Motor neuron (in vitro differentiated cells): Measurements from ENCODE around the gene PKDCC. TPM values are rescaled to one million over a fixed set of nuclear protein-coding genes. Genes with fewer than 3 reads are reported as not detected.
A peak's percentile ranks its signal among the peaks of the same experiment; 100 is the strongest.

Source experiments
- ATAC-seq, 8 experiments: fragments of 200-7000 bp; cut with Tn5 transposase; replicated peaks in 6 of 8; 2 replicates each; pipeline ENCODE4 v1.8.0; 2021; ENCODE audit warnings: mild to moderate bottlenecking in 8 of 8, moderate library complexity in 8 of 8
- H3K27ac ChIP-seq, 2 donors: fragments of 250-450 bp; sonication (Bioruptor Pico); 2 replicates each; pipeline ENCODE4 v1.9.0; 2021; ENCODE audit warnings: antibody characterized with exemption in 2 of 2, mild to moderate bottlenecking in 2 of 2, moderate library complexity in 1 of 2
- H3K4me1 ChIP-seq, 2 donors: fragments of 250-450 bp; sonication (Bioruptor Pico); replicated peaks in 1 of 2; 2 replicates each; pipeline ENCODE4 v1.6.1; 2021; ENCODE audit warnings: antibody characterized with exemption in 2 of 2, mild to moderate bottlenecking in 2 of 2, moderate library complexity in 1 of 2
- H3K4me3 ChIP-seq, 5 donors: fragments of 250-450 bp; sonication (Bioruptor Pico); 2 replicates each; pipeline ENCODE4 v1.9.0; 2021; ENCODE audit warnings: antibody characterized with exemption in 5 of 5, mild to moderate bottlenecking in 5 of 5, moderate library complexity in 4 of 5
- WGBS, 10 experiments: fragments of 450-650 bp; shearing (Covaris generic); methylation state at CpG; one replicate each; pipeline ENCODE4 v1.0.0; 2022; 5-methylcytosine and 5-hydroxymethylcytosine counted together
- in situ Hi-C, 9 experiments: fragments of 400-800 bp; cut with MboI; loops; one replicate each; pipeline ENCODE4 v1.15.0; 2021; ENCODE audit warnings: low sequenced_read_pairs in 9 of 9, low pct_unique_long_range_greater_than_20kb in 2 of 9; ENCODE audit not compliant: unreplicated experiment in 9 of 9
- total RNA-seq, 8 experiments: library from RNA; unstranded; fragments of 300-600 nt; gene quantifications; 2 replicates each; pipeline versions ENCODE4 v1.2.3 to v1.2.4, GENCODE V29; 2022

PKDCC gene
- total RNA-seq, 8 experiments from 2014 or later = 5.2 to 140 (median 17.3) TPM

DNA sequence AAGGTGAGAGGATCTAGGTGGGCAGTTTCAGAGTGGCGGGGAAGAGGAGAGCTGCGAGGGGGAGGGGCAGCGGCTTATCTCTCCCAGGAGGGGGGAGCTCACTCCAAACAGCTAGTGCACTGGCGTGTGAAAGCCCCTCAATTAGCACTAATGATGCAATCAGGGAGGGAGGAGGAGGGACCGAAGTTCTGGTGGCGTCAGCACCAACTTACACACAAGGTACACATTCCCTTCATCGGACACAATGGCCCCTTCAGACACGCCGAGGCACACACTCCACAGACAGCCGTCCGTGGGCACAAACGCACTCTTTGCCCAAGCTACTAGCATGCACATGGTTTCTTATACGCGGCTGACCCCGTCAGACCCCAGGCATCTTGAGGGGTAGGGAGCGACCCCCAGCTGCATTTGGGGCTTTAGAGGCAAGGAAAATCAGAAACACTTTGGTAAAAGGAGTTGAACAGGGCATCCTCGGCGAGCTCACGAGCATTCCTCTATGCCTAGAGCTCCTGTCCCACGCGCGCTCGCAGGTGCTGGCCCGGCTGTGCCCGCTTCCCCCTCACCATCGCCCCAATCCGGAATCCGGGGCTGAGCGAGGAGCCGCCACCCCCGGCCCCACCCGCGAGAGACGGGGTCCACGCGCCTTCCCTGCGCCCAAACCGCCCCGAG lies 868 bp upstream of the PKDCC start:
- in situ Hi-C loops = no loop called here
- Histone ChIP-seq H3K27ac (peak overlapping the region; percentile 89 to 90), H3K4me1 (peaks cover 40 to 44% of the 10 kb centered on the region in 2 donors), H3K4me3 (peak overlapping the region; percentile 81 to 96 (median 87))
- WGBS, 10 experiments = 0% methylated on average over 1 to 6 of the region's 39 CpGs; no CpG with 5 or more reads in 7 of the 10 experiments
- peak in 5 of 8 experiments; percentile 32 to 61 (median 47) for ATAC-seq

DNA sequence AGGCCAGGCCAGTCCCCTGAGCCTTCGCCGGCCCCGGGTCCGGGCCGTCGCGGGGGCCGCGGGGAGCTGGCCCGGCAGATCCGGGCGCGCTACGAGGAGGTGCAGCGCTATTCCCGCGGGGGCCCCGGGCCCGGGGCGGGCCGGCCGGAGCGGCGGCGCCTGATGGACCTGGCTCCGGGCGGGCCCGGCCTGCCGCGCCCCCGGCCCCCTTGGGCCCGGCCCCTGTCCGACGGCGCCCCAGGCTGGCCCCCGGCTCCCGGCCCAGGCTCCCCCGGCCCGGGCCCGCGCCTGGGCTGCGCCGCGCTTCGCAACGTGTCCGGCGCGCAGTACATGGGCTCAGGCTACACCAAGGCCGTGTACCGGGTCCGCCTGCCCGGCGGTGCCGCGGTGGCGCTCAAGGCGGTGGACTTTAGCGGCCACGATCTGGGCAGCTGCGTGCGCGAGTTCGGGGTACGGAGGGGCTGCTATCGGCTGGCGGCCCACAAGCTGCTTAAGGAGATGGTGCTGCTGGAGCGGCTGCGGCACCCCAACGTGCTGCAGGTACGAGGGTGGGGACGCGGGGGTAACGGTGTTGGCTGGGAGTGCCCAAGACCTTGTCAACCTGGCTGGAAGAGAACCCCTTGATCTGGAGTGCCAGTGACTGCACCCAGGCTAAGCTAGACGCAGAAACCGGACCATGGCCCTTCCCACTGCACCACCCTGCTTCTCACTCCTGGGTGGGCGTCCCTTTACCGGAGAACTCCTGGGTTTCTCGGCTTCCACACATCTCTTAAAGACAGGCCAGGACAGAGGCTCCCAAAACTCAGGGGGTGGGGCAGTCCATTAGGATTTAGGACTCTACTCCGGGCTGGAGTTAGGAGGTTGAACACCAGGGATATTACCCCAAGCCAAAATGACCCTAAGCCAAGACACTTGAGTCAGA lies 739 bp downstream of the PKDCC start:
- Histone ChIP-seq H3K27ac (peak overlapping the region; percentile 89 to 90), H3K4me1 (peaks cover 55 to 60% of the 10 kb centered on the region in 2 donors), H3K4me3 (peak overlapping the region; percentile 81 to 96 (median 87))
- peak; percentile 7 to 47 (median 20) for ATAC-seq
- 0 to 17% (median 13%) methylated on average over 1 to 3 of the region's 80 CpGs; no CpG with 5 or more reads in 7 of the 10 experiments for WGBS, 10 experiments
- in situ Hi-C loops = no loop called here

DNA sequence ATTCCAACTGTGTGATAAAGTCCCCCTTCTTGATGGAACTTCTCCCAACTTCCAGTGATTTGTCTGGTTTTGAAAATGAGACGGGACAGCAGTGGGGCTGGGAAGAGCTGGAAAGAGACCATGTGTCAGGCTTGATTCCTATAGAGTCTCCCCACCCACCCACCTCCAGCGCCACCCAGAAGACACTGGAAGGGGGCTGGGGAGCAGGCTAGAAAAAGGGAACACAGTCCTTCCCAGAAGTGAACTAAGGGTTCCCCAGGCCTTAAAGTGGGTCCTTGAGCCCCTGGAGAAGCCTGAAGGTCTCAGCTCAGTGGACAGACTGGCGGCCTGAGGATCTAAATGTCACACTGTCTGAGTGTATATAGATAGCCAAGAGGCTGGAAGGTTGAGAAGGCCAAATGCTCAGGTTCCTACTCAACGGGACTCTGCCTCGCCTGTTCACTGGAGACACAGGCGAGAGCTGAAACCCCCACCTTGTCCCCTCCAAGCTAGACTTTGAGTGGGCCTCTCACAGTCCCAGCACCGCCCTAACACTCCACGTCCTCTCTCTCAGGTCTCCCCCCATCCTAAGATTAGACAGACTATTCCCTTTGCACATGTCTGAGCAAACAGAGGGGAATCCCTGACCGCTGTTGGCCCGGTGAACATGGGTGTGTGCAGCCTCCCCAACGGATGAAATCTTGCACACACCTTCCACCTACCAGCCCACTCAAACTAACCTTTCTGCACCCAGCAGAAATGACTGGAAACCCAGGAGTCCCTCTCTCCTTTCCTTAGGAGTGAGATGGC lies 1.6 kb downstream of the PKDCC start:
- ATAC-seq = no peak
- in situ Hi-C loops = no loop called here
- peaks cover 60 to 69% of the 10 kb centered on the region in 2 donors for H3K4me1 ChIP-seq
- H3K4me3 ChIP-seq = peak overlapping the region; percentile 81 to 96 (median 87)
- 13 to 100% (median 19%) methylated on average over 1 to 5 of the region's 11 CpGs; no CpG with 5 or more reads in 4 of the 10 experiments for WGBS, 10 experiments
- H3K27ac ChIP-seq = peak overlapping the region in 1 of 2 donors; percentile 89

DNA sequence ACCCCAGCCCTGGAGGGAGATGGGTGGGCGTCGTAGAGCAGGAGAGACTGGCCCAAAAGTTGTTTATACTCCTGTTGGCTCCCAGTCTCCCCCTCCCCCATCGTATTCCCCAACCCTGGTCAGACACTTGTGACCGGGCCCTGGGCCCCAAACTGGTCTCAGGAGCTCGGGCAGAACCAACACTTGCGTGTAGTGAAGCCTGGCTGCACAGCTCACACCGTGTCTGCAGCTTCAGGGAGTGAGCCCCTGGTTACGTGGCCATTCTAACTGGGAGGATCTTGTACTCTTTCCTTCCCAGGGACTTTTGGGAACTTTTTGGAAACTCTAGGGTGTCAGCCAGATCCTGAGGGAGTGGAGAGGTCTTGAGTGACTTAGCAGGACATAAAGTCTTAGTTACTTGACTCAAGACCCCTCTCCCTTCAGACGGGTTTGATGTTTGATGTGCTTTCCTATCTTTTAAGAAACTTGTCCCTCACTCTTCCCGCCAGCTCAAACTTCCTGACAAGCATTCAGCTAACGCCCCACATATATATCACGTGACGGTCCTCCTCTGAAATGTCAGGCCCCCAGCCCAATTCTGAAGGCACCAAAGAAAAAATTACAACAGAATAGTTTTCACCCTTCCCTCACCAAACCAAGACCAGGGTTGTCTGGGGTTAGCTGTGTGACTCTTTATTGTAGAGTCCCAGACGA lies 2.3 kb downstream of the PKDCC start:
- WGBS, 10 experiments = 11 to 50% (median 33%) methylated on average over 1 to 3 of the region's 14 CpGs; no CpG with 5 or more reads in 4 of the 10 experiments
- H3K4me1 ChIP-seq = peaks cover 57 to 70% of the 10 kb centered on the region in 2 donors
- H3K27ac ChIP-seq = peak overlapping the region in 1 of 2 donors; percentile 75
- peak overlapping the region in 4 of 5 donors; percentile 81 to 87 (median 85) for H3K4me3 ChIP-seq
- in situ Hi-C loops = no loop called here
- no peak for ATAC-seq

DNA sequence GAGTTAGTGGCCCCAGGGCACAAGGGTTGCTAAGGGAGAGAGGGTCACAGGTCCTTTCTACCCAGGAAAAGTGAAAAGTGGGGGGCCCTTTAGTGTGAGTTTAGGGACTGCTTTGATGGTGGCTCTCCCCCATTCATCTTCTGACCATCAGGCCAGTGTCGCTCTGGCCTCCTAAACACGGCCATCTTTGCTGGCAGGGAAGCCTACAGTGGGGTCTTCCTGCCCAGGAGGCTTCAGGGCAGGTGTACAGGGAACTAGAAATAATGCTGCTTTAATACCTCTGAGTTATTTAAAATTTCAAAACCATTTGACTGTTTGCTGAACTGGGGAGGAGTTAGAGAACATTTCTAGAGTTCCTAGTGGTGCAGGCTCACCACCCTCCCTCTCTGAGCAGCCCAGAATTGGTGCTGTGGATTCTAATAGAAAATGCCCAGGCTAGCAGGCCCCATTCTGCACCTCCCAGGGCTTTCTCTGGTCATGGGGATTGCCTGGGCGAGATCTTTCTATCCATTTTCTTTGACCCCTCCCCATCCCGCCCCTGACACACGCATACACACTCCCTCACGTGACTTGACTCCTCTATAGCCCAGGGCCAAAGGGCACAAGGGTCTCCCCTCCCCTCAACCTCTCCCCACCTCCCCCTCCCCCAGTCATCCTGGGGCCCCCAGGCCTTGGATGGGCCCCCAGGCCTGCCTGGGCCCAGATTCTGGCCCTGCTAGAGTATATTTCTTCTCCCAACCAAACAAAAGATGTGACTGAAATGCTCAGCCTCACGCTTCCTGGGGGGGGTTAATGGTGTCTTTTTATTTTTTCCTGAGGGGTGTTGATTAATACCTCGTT lies 3.1 kb downstream of the PKDCC start:
- Histone ChIP-seq H3K4me3 (peak overlapping the region in 3 of 5 donors; percentile 7 to 87 (median 83)), H3K27ac (peak overlapping the region in 1 of 2 donors; percentile 75), H3K4me1 (peaks cover 52 to 69% of the 10 kb centered on the region in 2 donors)
- in situ Hi-C loops = no loop called here
- no peak for ATAC-seq
- 25 to 67% (median 33%) methylated on average over 2 to 3 of the region's 8 CpGs; no CpG with 5 or more reads in 7 of the 10 experiments for WGBS, 10 experiments

DNA sequence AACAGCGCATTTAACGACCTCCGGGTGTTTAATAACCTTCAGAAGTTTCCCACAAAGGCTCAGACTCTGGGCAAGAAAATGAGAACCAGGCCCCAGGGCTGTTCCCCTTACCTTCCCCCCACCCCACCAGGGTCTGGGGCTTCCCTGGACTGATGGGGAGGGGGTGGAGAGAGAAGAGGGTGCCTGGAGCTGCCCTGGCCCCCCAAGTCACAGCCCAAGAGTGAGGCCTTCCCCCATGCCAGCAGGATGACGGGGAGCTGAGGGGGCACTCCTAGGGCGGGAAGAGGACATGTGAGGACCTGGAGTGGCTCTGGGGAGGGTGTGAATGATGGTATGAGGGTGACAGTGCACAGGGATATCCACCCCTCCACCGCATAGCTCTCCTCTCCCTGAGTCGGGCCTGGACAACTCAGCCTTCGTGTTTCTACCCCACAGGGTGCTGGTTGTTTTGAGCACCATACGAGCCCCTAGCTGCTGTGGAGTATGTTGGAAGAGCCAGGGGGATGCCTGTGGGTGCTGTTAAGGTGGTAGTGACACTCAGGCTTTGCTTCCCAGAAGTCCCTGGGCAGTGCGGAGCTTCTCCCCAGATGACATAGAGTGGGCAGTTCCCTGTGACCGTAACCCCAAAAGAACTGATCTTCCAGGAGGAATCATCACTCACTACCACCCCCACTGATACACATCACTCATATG lies 3.9 kb downstream of the PKDCC start:
- ATAC-seq = no peak
- H3K27ac ChIP-seq = peak overlapping the region in 1 of 2 donors; percentile 75
- peaks cover 50 to 67% of the 10 kb centered on the region in 2 donors for H3K4me1 ChIP-seq
- in situ Hi-C loops = no loop called here
- no peak overlapping the region for H3K4me3 ChIP-seq
- WGBS, 10 experiments = 72 to 100% (median 80%) methylated on average over 1 to 3 of the region's 11 CpGs; no CpG with 5 or more reads in 6 of the 10 experiments

DNA sequence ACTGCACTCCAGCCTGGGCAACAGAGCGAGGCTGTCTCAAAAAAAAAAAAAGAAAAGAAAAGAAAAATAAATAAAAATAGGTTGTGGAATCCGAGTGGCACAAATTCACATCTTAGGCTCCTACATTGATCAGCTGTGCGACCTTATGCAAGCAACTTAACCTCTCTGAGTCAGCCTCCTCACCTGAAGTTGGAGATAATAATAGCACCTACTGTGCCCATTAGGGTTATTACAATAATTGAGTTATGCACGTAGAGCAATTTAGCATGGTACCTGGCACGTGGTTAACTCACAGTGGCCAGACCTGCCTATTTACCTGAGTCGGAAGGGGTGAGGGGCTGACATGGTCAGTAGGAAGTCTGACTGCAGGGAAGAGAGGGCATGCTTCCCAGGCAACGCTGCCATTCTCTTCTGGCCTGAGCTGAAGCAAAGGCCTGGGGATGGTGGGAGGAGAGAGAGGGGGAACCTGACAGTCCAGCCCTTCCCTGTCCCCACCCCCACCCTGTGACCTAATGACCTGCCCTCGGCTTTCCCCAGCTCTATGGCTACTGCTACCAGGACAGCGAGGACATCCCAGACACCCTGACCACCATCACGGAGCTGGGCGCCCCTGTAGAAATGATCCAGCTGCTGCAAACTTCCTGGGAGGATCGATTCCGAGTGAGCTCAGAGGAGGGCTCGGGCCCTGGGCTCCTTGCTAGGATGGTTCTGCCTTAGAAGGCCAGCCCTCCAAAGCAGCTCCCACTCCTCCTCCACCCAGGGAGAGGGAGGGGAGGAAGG lies 5.1 kb downstream of the PKDCC start:
- peak overlapping the region in 1 of 2 donors; percentile 35 for H3K27ac ChIP-seq
- ATAC-seq = peak in 5 of 8 experiments; percentile 70 to 78 (median 76)
- 4 to 100% (median 75%) methylated on average over 1 to 7 of the region's 14 CpGs; no CpG with 5 or more reads in 1 of the 10 experiments for WGBS, 10 experiments

DNA sequence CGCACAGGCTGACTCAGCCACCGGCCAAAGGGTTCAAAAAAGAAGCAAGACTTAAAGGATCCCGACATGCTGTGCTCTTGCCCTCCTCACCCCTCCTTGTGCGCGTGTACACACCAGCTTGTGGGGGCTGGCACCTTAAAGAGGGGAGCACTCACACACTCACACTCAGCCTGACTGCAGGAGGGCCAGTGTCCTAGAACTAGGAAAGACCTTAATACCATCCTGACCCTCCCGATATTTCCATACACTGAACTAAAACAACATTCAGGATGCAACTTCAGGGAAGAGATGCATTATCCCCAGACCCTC lies 5.6 kb downstream of the PKDCC start:
- WGBS, 10 experiments = 31 to 80% (median 33%) methylated on average over 1 to 2 of the region's 6 CpGs; no CpG with 5 or more reads in 7 of the 10 experiments

More for the DNA sequence above, 5.1 kb downstream of the PKDCC start:
- Histone ChIP-seq H3K4me3 (no peak overlapping the region), H3K4me1 (peaks cover 50 to 66% of the 10 kb centered on the region in 2 donors)
- in situ Hi-C loops = no loop called here

DNA sequence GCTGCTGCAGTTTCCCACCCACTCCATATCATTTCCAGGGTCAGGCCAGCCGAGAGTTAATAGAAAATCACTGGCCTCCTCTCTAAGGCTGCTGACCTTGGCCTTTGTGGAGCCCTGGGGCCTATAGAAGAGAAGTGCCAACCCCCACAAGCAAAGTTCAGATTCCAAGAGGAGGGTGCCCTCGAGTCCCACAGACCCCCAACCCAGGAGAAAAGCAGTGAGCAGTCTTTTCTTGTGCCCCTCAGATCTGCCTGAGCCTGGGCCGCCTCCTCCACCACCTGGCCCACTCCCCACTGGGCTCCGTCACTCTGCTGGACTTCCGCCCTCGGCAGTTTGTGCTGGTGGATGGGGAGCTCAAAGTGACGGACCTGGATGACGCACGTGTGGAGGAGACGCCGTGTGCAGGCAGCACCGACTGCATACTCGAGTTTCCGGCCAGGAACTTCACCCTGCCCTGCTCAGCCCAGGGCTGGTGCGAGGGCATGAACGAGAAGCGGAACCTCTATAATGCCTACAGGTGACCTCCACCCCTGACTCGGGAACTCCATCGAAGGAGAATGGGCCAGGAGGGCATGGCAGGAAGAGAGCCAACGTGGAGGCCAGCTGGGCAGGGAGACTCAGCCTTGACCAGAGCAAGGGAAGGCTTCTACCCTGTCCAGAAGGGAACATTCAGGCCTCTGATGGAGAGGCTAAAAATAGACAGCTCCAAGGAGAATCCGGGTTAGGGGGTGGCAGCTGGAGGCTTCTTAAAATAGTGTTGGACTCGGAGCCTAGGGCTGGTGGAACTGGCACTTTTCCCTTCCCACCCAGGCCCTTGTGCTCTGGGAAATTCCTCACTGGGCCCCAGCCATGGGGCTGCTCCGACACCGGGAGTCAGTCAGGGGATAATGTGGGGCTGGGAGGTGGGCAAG lies 6.2 kb downstream of the PKDCC start:
- in situ Hi-C loops = no loop called here
- 41 to 85% (median 65%) methylated on average over 3 to 18 of the region's 24 CpGs; no CpG with 5 or more reads in 4 of the 10 experiments for WGBS, 10 experiments
- peak in 1 of 8 experiments; percentile 11 for ATAC-seq

More for the DNA sequence above, 5.6 kb downstream of the PKDCC start:
- H3K27ac ChIP-seq = peak overlapping the region in 1 of 2 donors; percentile 35
- peaks cover 50 to 66% of the 10 kb centered on the region in 2 donors for H3K4me1 ChIP-seq
- in situ Hi-C loops = no loop called here
- H3K4me3 ChIP-seq = no peak overlapping the region
- ATAC-seq = no peak

More for the DNA sequence above, 6.2 kb downstream of the PKDCC start:
- Histone ChIP-seq H3K4me1 (peaks cover 50 to 66% of the 10 kb centered on the region in 2 donors), H3K4me3 (no peak overlapping the region), H3K27ac (peak overlapping the region in 1 of 2 donors; percentile 35)
